Measurements from ENCODE around the gene PXDN.
"Not testable (repeated sequence)": the region's sequence is repeated elsewhere in the genome, so short reads cannot be mapped to it uniquely, and the experiment has no call there.

The PXDN gene, protein sequence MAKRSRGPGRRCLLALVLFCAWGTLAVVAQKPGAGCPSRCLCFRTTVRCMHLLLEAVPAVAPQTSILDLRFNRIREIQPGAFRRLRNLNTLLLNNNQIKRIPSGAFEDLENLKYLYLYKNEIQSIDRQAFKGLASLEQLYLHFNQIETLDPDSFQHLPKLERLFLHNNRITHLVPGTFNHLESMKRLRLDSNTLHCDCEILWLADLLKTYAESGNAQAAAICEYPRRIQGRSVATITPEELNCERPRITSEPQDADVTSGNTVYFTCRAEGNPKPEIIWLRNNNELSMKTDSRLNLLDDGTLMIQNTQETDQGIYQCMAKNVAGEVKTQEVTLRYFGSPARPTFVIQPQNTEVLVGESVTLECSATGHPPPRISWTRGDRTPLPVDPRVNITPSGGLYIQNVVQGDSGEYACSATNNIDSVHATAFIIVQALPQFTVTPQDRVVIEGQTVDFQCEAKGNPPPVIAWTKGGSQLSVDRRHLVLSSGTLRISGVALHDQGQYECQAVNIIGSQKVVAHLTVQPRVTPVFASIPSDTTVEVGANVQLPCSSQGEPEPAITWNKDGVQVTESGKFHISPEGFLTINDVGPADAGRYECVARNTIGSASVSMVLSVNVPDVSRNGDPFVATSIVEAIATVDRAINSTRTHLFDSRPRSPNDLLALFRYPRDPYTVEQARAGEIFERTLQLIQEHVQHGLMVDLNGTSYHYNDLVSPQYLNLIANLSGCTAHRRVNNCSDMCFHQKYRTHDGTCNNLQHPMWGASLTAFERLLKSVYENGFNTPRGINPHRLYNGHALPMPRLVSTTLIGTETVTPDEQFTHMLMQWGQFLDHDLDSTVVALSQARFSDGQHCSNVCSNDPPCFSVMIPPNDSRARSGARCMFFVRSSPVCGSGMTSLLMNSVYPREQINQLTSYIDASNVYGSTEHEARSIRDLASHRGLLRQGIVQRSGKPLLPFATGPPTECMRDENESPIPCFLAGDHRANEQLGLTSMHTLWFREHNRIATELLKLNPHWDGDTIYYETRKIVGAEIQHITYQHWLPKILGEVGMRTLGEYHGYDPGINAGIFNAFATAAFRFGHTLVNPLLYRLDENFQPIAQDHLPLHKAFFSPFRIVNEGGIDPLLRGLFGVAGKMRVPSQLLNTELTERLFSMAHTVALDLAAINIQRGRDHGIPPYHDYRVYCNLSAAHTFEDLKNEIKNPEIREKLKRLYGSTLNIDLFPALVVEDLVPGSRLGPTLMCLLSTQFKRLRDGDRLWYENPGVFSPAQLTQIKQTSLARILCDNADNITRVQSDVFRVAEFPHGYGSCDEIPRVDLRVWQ (N-terminal part only)

DNA sequence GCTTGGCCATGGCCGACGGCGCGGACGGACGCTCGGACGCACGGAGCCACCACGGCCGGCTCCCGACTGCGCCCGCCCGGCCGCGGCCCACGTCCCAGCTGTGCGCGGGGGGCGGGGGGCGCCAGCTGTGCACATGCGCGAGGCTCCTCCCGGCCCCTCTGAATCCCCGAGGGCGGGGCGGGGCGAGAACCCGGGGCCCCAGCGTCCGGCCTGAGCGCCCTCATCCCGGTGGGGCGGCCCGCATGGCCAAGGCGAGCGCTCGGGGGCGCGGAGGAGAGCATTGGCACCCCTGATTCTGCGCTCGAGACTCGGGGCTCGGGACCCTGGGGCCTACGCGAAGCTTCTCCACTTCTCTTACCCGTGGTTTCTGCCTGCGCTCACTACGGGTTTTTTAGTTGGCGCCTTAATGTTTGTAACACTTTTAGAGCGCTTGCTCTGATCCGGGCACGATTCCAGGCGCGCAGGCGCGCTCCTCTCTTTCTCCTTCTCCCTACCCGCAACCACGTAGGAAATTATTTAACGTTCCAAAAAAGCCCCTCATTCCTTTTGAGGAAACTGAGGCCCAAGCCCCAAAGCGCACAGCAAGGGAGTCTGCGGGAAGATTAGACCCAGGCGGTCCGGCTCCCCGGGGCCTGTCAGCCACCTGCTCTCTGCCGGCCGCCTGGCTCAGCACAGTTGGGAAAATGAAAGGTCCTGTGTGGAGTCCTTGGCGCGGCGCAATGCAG is at the start of gene PXDN:
TSS of gene PXDN (minus strand) at position 70 of the 725 bp plus-strand sequence. CDS start at position 10, 60 bp downstream.
- no peak for DNase-seq (ENCODE audit: low spot score)

DNA sequence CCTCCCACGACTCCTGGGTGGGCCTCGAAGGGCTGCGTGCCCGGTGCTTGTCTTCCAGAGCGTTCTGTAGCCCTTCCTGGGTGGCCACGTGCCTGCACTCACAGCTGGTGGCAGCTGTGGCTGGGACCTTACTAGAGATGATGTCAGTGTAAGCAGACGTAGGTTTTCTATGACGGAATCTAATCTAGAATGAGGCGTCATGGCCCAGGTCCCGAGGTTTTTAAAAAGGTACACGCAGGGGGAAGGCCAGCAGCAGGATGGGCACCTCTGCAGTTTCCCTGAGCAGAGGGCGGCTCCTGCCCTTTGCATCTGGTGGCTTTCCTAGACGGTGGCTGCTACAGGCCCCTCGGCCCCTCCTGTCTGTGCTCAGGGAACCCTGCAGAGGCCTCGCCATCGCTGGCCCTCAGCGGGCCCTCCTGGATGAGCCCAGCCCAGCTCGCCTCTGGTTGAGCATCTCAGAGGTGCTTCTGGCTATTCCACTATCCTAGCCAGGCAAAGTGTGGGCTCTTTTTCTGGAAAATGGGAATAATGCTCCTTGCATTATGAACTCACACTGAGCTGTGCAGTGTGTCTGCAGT is 49.6 kb upstream of the PXDN start:
- no peak for DNase-seq (ENCODE audit: low spot score)

DNA sequence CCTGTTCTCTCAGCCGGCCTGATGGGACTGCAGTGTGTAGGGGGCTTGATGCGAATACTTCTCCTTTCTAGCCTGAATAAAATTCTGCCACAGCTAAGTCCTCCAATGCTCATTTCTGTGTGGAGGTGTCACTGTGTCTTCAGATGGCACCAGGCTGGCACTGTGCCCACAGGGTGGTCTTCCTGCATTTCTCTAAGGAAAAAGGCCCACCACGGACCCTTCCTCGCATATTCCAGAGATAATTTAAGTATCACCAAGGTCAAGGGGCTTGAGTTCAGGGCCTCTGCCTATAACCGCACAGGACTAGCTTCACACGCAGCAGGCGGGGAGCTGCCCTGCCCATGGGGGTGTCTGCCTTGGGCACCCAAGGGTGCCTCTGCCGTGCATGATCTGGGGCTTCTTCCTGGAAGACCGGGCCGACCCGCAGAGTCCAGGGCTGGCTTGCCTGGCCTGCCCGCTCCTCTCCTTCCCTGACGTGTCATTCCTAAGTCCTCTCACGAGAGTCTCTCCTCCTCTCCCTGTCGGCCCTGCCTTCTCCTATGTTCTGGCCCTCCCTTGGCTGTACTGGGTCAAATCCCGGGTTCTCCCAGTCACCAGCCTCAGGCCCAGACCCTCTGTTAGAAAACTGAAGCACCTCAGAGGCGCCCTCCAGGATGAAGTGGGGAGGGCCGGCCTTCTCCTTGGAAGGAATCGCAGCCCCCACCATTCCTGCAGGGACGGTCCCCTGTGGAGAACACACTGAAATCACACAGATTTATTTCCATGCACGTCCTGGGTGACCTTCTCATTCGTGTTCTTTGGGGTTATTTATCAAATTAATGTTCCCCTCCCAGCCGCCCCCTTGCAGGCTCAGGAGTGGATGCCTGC is 48.9 kb upstream of the PXDN start:
- DNase-seq (ENCODE audit: low spot score), result no peak

DNA sequence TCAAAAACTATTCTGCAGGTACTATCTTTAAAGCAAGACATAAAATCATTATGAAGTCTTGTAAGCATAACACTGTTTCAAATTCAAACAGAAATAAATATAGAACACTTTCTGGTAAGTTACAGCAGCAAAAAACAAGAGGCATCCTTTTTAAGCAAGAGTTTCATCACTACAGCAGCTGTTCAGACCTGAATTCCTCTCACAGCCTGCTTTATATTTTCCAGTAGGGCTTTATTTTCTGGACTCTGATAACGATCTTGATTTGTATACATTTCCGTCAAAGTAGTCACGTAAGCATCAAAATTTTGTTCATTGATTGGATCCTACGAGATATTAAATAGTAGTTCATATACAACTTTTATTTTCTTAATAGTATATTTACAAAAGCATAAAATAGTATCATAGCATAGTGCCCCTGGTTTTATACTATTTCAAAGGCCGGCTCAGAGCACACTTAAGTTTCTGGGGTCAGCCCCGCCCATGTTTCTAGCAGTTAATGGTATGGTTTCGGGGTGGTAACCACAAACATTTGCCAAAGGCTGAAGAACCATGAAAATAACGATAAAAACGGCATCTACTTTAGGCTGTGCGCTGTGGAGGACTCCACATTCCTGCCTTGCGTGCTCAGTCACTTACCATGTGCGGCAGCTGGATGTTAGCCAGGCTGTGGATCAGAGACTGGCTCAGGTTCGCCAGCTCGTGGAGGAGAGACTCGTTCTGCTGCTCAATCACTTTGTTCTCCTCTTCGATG is 47.5 kb upstream of the PXDN start:
- peak; percentile 17 for DNase-seq (ENCODE audit: low spot score)

DNA sequence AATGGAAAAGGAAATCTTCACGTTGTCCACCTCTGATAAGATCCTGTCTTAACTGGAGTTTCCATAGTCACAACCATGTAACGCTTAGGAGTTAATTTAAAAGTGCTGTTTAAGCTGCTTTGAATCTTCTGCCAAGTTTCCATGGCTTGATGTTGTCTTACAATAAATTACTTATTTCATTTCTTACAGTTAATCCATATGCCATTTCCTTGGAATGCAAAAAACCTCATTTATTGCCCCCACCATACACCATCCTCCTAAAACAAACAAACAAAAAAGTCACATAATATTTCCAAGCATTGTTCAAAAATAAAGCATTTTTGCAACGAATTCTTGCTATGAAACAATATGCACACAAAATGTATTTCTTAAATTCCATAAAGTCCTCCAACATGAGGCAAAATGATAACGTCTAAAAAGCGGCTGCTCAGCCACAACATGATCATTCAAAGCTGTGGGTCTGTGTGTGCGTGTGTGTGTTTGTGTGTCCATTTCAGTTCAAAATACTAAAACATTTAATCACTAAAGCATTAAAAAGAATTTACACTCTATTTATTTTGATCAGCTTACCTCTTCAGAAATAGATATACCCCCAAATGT is 46.8 kb upstream of the PXDN start:
- no peak for DNase-seq (ENCODE audit: low spot score)

DNA sequence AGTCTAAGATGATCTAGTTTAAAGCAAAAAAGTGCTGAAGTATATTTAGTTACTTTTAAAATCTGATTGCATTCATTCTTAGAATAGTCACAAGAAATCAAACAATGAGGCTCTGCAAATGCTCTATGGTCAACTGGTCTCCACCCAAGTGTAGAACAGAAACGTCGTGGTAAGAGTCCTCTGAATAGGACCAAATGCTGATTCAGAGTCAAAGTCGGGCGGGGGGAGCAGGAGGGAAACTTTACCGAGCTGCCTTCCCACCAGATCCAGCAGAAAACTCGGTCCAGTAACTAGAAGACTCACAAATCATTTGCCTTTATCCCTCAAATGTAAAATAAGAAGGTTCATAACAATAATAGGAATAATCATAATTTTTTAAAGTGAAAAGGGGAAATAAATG is 46.2 kb upstream of the PXDN start:
- no peak for DNase-seq (ENCODE audit: low spot score)

DNA sequence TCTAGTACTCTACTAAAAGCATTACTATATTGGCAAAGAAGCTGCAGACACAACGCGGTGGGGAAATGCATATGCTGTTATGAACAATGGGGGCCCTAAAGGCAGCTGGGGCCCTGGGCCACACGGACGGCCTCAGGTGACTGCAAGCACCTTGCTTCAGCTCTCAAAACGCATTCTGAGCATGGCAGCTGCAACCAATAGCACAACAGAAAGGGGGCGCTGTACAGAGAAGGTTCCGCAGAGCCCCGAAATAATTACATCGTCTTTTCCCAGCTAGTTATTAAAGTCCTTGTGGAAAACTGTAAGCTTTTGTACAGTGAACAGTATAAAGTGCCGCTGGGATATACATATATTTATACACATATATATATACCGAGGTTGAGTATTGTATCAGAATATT is 45.3 kb upstream of the PXDN start:
- no peak for DNase-seq (ENCODE audit: low spot score)

DNA sequence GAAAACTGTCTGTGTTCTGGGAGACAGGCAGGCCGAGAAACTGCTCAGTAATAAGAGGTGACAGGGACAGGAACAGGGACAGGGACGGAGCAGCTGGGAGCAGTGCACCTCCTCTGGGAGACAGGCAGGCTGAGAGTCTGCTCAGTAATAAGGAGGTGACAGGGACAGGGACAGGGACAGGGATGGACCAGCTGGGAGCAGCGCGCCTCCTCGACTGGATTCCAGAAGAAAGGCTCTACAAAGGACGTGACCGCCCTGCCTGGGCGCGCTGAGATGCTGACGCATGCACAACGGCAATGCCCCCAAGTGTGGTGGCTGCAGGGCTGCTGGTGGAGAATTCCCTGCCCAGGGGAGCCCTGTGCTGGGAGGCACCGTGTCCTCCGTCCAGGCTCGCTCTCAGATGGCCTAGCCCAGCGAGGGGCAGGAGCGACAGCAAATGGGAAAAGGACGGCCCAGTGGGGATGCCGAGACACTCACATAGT is 44.2 kb upstream of the PXDN start:
- no peak for DNase-seq (ENCODE audit: low spot score)

DNA sequence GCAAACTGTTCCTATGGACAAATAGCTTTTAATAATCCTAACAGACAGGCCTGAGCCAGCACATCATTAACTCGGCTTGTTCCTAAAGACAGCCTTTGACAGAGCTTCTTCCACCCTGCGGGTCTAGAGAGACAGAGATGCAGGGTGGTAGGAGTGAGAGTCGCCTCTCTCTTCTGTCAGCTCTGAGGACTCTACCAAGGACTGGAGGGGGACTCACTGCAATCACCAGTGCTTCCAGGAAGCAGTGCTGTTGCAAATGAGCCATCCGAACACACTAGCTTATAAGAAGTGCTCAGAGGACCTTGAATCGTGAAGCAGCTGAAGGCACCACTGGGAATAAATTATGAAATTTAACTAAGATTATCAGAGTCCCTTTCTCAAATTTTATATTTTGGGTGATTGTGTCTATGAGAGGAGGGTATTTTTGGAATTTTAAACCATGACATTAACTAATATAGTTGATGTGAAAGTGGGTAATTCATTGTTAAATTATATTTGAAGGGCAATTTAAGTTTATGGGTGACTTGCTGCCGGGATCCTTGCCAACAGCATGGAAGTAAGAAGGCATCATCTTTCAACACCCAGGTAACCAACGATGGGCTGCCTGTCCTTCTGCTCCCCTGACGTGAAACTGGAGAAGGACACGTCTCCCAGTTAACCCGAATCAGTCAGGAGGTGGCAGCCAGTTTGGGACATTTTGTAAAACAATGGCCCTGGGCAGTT is 43.6 kb upstream of the PXDN start:
- DNase-seq (ENCODE audit: low spot score), result no peak

DNA sequence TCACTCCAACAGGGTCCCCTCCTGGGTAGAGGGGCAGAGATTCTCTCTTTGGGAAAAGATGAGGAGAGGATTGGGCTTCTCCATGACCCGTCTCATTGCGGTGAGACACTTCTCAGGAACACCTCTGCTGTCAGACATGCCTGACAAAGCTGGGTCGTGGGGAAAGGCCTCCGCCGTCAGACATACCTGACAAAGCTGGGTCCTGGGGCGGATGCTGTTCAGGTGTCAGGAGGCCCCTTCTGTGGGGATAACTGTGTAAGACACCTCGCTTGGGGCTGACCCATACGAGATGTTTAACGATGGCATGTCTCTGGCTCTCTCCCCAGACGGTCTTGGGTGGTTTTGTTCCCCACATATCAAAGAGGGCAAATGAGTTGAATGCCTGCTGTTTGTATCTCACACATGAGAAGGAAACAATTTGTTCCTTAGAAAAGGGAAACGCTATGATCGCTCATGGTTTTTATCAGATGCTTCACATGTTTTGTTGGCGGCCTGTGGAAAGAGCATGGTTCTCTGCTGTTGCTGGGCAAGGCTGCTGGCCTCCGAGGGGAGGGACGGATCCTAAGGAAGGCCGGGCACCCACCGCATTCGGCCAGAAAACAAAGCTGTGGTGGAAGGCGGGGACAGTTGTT is 40.8 kb upstream of the PXDN start:
- DNase-seq (ENCODE audit: low spot score), result no peak

DNA sequence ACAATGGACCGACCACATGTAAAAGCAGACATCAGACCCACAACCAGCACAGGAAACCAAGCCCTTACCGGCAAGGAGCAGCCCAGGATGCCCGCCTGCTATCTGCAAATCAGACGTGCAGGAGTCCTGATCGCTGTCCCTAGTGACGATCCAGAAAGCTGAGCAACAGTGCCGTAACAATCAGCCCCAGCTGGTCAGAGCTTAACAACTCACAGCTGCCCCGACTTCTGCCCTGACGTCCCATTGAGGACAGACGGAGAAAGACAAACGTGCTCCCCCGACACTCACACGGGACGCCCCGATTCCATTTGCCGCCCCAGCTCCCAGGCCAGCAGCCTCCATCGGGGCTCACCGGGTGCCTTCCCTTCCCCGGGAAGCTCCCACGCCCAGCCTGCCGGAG is 39.8 kb upstream of the PXDN start:
- no peak for DNase-seq (ENCODE audit: low spot score)

DNA sequence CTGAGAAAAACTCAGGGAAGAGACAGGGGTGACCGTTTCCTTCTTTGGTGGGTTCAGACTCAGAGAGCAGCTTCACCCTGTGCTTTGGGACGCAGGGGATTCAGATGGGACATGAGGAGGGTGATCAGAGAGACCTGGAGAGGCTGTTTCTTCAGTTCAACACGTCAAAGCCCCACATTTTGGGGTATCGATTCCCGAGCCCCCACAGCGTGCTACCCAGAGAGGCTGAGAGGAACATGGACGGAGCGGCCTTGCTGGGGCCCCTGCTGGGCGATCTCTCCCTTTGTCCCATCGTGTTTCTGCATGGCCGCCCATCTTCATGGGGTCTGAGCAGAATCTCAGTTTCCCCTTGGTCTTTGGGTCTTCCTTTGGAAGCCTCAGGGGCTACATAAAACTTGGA is 38.2 kb upstream of the PXDN start:
- no peak for DNase-seq (ENCODE audit: low spot score)

DNA sequence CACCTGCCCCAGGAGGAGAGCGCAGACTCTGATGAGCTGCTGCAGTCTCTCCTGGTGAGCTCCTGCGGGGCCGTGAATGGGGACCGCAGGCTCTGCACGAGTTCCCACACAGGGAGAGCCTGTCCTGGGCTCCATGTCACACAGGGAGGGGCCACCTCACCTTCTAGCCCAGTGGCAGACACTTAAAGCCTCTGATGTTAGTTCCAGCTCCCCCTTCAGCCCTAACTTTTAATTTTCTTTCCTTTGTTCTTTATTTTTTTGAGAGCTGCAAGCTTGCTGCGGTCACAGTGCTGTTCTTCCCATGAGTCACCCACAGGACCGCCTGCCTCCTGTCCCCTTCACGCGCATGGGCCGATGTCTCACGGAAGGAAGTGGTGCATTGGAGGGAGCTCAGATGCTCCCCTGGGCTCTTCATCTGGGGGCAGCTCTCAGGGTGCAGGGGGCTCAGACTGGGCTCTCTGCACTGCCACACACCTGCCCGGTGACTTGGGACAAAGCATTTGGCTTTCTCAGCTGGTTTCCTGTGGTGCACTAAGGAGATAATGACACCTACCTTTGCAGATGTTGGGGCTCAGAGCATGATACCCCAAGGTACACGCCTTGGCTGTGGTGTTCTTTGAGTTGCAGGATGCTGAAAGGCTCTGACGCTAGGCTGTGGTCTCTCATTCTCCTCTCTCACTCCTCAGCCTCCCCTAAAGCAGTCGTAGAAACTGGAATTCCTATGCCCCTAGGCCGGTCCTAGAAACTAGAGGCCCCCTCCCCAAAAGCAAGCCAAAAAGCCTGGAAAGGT is 37.2 kb upstream of the PXDN start:
- DNase-seq (ENCODE audit: low spot score), result no peak

DNA sequence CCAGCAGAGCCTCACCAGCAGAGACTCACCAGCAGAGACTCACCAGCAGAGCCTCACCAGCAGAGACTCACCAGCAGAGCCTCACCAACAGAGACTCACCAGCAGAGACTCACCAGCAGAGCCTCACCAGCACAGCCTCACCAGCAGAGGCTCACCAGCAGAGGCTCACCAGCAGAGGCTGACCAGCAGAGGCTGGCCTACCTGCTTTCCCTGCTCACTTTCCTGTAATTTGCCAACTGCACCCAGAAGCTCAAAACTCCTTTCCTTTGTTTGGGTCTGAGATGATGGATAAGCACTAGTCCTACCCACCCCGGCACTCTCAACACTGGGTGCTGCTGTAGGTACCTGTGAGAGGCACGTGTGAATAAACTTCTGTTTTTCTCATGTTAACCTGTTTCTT is 36.4 kb upstream of the PXDN start:
- DNase-seq (ENCODE audit: low spot score), result no peak

DNA sequence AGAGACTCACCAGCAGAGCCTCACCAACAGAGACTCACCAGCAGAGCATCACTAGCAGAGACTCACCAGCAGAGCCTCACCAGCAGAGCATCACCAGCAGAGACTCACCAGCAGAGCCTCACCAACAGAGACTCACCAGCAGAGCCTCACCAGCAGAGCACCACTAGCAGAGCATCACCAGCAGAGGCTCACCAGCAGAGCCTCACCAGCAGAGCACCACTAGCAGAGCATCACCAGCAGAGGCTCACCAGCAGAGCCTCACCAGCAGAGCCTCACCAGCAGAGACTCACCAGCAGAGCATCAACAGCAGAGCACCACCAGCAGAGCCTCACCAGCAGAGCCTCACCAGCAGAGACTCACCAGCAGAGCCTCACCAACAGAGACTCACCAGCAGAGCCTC is 35.7 kb upstream of the PXDN start:
- not testable (repeated sequence) for DNase-seq (ENCODE audit: low spot score)

DNA sequence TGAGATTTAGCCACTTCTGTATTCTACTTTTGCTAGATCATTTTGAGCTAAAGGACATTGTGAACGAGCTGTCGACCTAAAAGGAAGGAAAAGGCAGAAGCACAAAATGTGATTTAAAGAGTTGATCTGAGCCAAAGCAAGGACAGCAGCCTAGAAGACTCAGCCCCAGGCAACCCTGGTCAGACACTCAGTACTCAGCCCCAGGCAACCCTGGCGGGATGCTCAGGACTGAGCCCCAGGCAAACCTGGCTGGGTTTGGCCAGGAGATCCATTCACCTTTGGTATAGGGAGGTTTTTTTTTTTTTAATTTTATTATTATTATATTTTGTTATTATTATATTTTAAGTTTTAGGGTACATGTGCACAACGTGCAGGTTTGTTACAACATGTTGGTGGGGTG is 34.3 kb upstream of the PXDN start:
- no peak for DNase-seq (ENCODE audit: low spot score)

DNA sequence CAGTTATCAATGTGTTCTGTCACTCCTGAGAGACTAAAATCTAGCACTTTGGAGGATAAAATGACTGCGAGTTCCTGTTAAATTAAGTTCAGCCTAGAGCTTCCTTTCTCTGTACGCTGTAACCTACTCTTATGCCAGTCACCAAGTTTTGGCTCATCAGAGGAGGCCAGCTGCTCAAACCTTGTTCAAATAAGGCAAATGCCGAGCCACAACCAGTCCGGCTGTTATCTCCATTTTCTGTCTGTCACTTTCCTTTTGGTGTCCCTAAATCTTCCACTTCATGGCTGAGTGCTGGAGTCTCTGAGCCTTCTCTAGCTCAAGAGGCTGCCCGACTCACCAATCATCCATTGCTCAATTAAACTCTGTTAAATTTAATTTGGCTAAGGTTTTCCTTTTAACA is 33.5 kb upstream of the PXDN start:
- no peak for DNase-seq (ENCODE audit: low spot score)

Data from LoVo (cell line).